Kidney epithelial cell (primary cell): ENCODE measurements around the gene TTC33. TPM values are rescaled to one million over a fixed set of nuclear protein-coding genes. Genes with fewer than 3 reads are reported as not detected.

Experiments used
- DNase-seq: peaks from one replicate; pipeline ENCODE4 v3.0.0-alpha.2; 2010; ENCODE audit warnings: low read depth
- H3K27me3 ChIP-seq: 2 replicates; pipeline ENCODE4 v1.6.0; 2011; ENCODE audit warnings: low read length; ENCODE audit not compliant: control insufficient read depth, insufficient read depth
- H3K36me3 ChIP-seq: 2 replicates; pipeline ENCODE4 v1.5.1; 2011; ENCODE audit warnings: low read length; ENCODE audit not compliant: control insufficient read depth, insufficient read depth
- H3K4me3 ChIP-seq: 2 replicates; pipeline ENCODE4 v1.5.1; 2011; ENCODE audit warnings: low read depth, mild to moderate bottlenecking, control low read depth, low read length
- total RNA-seq: library from RNA; depleted of rRNA; stranded (reverse); fragments of >200 nt; gene quantifications from 2 replicates; pipeline ENCODE4 v1.2.3, GENCODE V29; 2015
- TF ChIP-seq, protein P1 (sequence below): IDR thresholded peaks from 2 replicates; pipeline ENCODE4 v1.5.1; 2011; ENCODE audit warnings: mild to moderate bottlenecking, moderate library complexity, low read length, control low read depth, inconsistent platforms; ENCODE audit not compliant: insufficient read depth, poor library complexity, severe bottlenecking

Gene TTC33
- total RNA-seq, 1 donor from 2014 or later: 13.8 TPM

DNA sequence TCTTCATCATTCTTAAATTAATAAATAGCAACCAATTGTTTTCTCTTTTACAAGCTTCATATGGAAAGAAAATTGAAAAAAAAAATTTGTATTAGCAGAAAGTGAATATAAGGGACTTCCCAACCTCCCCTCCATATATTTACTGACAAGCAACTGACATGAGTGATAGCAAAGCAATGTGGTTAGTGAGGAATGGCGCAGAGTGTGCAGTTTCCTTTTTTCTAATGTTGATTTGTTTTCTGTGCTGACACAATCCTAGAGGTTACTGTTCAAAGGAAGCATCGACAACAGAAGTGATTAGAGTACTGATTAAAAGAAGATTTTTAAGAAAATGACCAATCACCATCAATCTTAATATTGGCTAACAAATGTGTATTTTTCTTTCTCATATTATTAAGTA is 77.7 kb downstream of the TTC33 start:
- no peak overlapping the region for H3K4me3 ChIP-seq

GRCh38 chr5:40677456-40677855 is 78.3 kb downstream of the TTC33 start:
- H3K4me3 ChIP-seq: no peak overlapping the region
- TF ChIP-seq, protein P1, sequence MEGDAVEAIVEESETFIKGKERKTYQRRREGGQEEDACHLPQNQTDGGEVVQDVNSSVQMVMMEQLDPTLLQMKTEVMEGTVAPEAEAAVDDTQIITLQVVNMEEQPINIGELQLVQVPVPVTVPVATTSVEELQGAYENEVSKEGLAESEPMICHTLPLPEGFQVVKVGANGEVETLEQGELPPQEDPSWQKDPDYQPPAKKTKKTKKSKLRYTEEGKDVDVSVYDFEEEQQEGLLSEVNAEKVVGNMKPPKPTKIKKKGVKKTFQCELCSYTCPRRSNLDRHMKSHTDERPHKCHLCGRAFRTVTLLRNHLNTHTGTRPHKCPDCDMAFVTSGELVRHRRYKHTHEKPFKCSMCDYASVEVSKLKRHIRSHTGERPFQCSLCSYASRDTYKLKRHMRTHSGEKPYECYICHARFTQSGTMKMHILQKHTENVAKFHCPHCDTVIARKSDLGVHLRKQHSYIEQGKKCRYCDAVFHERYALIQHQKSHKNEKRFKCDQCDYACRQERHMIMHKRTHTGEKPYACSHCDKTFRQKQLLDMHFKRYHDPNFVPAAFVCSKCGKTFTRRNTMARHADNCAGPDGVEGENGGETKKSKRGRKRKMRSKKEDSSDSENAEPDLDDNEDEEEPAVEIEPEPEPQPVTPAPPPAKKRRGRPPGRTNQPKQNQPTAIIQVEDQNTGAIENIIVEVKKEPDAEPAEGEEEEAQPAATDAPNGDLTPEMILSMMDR: no peak

More for the DNA sequence above, 77.7 kb downstream of the TTC33 start:
- H3K27me3 ChIP-seq: no peaks in the 10 kb centered on the region
- DNase-seq: no peak
- TF ChIP-seq, protein P1: no peak
- no peaks in the 10 kb centered on the region for H3K36me3 ChIP-seq

GRCh38 chr5:40676613-40677343 is 79.0 kb downstream of the TTC33 start:
- Histone ChIP-seq H3K36me3 (no peaks in the 10 kb centered on the region), H3K27me3 (no peaks in the 10 kb centered on the region), H3K4me3 (no peak overlapping the region)
- peak; percentile 42 for DNase-seq
- TF ChIP-seq, protein P1: no peak

More at GRCh38 chr5:40677456-40677855, 78.3 kb downstream of the TTC33 start:
- DNase-seq: no peak
- Histone ChIP-seq H3K36me3 (no peaks in the 10 kb centered on the region), H3K27me3 (no peaks in the 10 kb centered on the region)

DNA sequence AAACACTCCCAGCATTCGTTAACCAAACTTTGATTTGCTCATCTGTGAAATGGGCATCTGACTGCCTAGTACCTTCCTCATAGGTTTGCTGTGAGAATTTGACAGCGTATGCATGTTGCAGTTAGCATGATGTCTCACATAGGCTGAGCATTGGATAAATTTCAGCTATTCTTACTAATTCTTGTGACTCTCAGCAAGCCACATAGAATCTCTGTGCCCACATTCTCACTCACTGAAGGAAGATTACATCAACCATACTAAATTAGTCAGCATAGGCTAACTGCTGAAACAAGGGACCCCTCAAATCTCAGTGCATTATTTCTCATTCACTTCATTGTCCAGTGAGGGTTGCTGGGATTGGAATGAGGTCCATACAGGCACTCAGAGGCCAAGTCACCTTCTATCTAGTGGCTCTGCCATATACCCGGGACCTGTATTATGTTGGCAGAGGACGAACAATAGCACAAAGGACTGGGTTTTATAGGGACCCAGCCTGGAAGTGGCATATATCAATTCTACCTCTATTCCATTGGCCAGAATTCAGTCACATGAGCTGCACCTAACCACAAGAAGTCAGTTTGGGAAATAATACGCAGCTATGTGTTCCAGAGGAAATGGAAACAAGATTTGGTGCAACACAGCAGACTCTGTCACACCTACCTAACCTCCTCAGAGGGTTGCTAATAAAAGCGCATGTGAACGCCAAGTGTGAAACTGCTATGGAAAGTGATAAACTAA is 80.2 kb downstream of the TTC33 start:
- no peak overlapping the region for H3K4me3 ChIP-seq
- no peaks in the 10 kb centered on the region for H3K36me3 ChIP-seq
- no peaks in the 10 kb centered on the region for H3K27me3 ChIP-seq
- no peak for DNase-seq
- TF ChIP-seq, protein P1: no peak

GRCh38 chr5:40674661-40675235 is 81.0 kb downstream of the TTC33 start:
- Histone ChIP-seq H3K4me3 (no peak overlapping the region), H3K36me3 (no peaks in the 10 kb centered on the region), H3K27me3 (no peaks in the 10 kb centered on the region)
- no peak for DNase-seq
- TF ChIP-seq, protein P1: no peak
